HCT116 (cell line): ENCODE measurements around the gene TCERG1L. TPM values are rescaled to one million over a fixed set of nuclear protein-coding genes. Genes with fewer than 3 reads are reported as not detected.

Experiments used
- ATAC-seq: fragments of 200-7000 bp; cut with Tn5 transposase; 2 replicates; pipeline ENCODE4 v1.9.1; 2020; ENCODE audit warnings: mild to moderate bottlenecking, moderate library complexity
- BruUV-seq: library from RNA; stranded (reverse); fragments of 400-500 nt; replicated peaks from 2 replicates; lab custom pipeline; 2021; lab: Mats Ljungman, UMichigan
- CTCF ChIA-PET: fragments of 300-600 bp; sonication (Branson Sonifier 250); formaldehyde crosslinking; loops from one replicate; lab custom pipeline; 2021; ENCODE audit warnings: antibody characterized with exemption; lab: Charles Lee
- POLR2A ChIA-PET: fragments of 300-600, 350-600 bp; sonication (Branson Sonifier 250); formaldehyde crosslinking; loops from one replicate; lab custom pipeline; 2021; ENCODE audit warnings: antibody characterized with exemption; lab: Charles Lee
- RAD21 ChIA-PET, 2 experiments: fragments of 300-600 bp; sonication (Branson Sonifier 250); formaldehyde crosslinking; loops; one replicate each; lab custom pipeline; 2023; ENCODE audit warnings: low total read pairs in 2 of 2; ENCODE audit not compliant: uncharacterized antibody in 2 of 2, unreplicated experiment in 2 of 2, low non-redundant PET in 1 of 2; lab: Charles Lee
- DNase-seq: peaks from one replicate; pipeline ENCODE4 v3.0.0-alpha.2; 2010; ENCODE audit warnings: low read depth, low spot score
- H2AFZ ChIP-seq: fragments of 200-600 bp; shearing (Covaris generic), sonication (generic); 2 replicates; pipeline ENCODE4 v1.6.1; 2017; ENCODE audit warnings: low read depth, mixed run types, mixed read lengths, antibody characterized with exemption, low read length; ENCODE audit not compliant: poor library complexity, severe bottlenecking
- H3K27ac ChIP-seq: 2 replicates; pipeline ENCODE4 v1.5.1; 2012; ENCODE audit warnings: low read depth, low read length
- H3K27me3 ChIP-seq: fragments of 200-600 bp; sonication (generic); 2 replicates; pipeline ENCODE4 v1.6.1; 2016; ENCODE audit warnings: mixed run types, low read length, mixed read lengths; ENCODE audit not compliant: insufficient read depth
- H3K36me3 ChIP-seq, 2 experiments: fragments of 200-500 bp in 1 of 2; fragments of 200-600 bp in 1 of 2; sonication (Bioruptor generic) in 1 of 2; sonication (generic) in 1 of 2; 2 replicates each; pipeline versions ENCODE4 v1.5.1 to v1.6.1; 2014 to 2016; ENCODE audit warnings: low read length in 2 of 2, inconsistent platforms in 1 of 2, mixed read lengths in 1 of 2, mixed run types in 1 of 2; ENCODE audit not compliant: insufficient read depth in 2 of 2, control insufficient read depth in 1 of 2
- H3K4me1 ChIP-seq, 2 experiments: fragments of 200-600 bp in 1 of 2; sonication (generic) in 1 of 2; 2 replicates each; pipeline versions ENCODE4 v1.5.1 to v1.6.1; 2012 to 2017; ENCODE audit warnings: low read length in 2 of 2, inconsistent platforms in 1 of 2, mild to moderate bottlenecking in 1 of 2, mixed read lengths in 1 of 2, mixed run types in 1 of 2, moderate library complexity in 1 of 2; ENCODE audit not compliant: insufficient read depth in 2 of 2, control insufficient read depth in 1 of 2
- H3K4me2 ChIP-seq: fragments of 200-600 bp; sonication (generic); 2 replicates; pipeline ENCODE4 v1.6.1; 2017; ENCODE audit warnings: mixed run types, low read length, mixed read lengths
- H3K4me3 ChIP-seq, 2 experiments: fragments of 200-600 bp in 1 of 2; sonication (generic) in 1 of 2; replicated peaks in 1 of 2; 2 replicates each; pipeline ENCODE4 v1.5.1; 2011 to 2016; ENCODE audit warnings: low read length in 2 of 2, control low read depth in 1 of 2, low read depth in 1 of 2, mild to moderate bottlenecking in 1 of 2, mixed read lengths in 1 of 2, mixed run types in 1 of 2
- H3K79me2 ChIP-seq: fragments of 200-600 bp; sonication (generic); 2 replicates; pipeline ENCODE4 v1.6.1; 2017; ENCODE audit warnings: mild to moderate bottlenecking, mixed run types, low read length, moderate library complexity, mixed read lengths; ENCODE audit not compliant: insufficient read depth
- H3K9ac ChIP-seq: fragments of 200-600 bp; sonication (generic); 2 replicates; pipeline ENCODE4 v1.6.1; 2016; ENCODE audit warnings: low read length, mixed read lengths
- H3K9me2 ChIP-seq: fragments of 200-600 bp; sonication (generic), shearing (Covaris generic); 2 replicates; pipeline ENCODE4 v1.6.1; 2017; ENCODE audit warnings: mixed run types, mild to moderate bottlenecking, moderate library complexity; ENCODE audit not compliant: insufficient read depth
- H3K9me3 ChIP-seq, 2 experiments: fragments of 200-500 bp in 1 of 2; fragments of 200-600 bp in 1 of 2; sonication (Bioruptor generic) in 1 of 2; sonication (generic) in 1 of 2; 2 replicates each; pipeline ENCODE4 v1.6.1; 2014 to 2017; ENCODE audit warnings: low read length in 2 of 2, mixed read lengths in 2 of 2, inconsistent platforms in 1 of 2, low read depth in 1 of 2, mild to moderate bottlenecking in 1 of 2, mixed run types in 1 of 2, moderate library complexity in 1 of 2; ENCODE audit not compliant: control insufficient read depth in 1 of 2, insufficient read depth in 1 of 2
- H4K20me1 ChIP-seq: fragments of 200-600 bp; sonication (generic), shearing (Covaris generic); 2 replicates; pipeline ENCODE4 v1.6.1; 2017; ENCODE audit warnings: mixed run types, mild to moderate bottlenecking, moderate library complexity; ENCODE audit not compliant: insufficient read depth
- CEBPB ChIP-seq: IDR thresholded peaks from 2 replicates; pipeline ENCODE4 v1.6.1; 2012; ENCODE audit warnings: low read depth
- EGR1 ChIP-seq: IDR thresholded peaks from 2 replicates; pipeline ENCODE4 v1.6.1; 2012; ENCODE audit warnings: low read depth
- ELF1 ChIP-seq: IDR thresholded peaks from 2 replicates; pipeline ENCODE4 v1.6.1; 2012; ENCODE audit warnings: low read depth, borderline replicate concordance
- EZH2 ChIP-seq: fragments of 200-600 bp; sonication (generic); IDR thresholded peaks from 2 replicates; pipeline ENCODE4 v1.6.1; 2017; ENCODE audit warnings: antibody characterized with exemption, mixed run types
- EZH2phosphoT487 ChIP-seq: fragments of 200-600 bp; IDR thresholded peaks from 2 replicates; pipeline ENCODE4 v1.6.1; 2018; ENCODE audit warnings: antibody characterized with exemption, borderline replicate concordance
- FOSL1 ChIP-seq: IDR thresholded peaks from 2 replicates; pipeline ENCODE4 v1.6.1; 2012; ENCODE audit warnings: low read depth
- POLR2A ChIP-seq: IDR thresholded peaks from 2 replicates; pipeline ENCODE4 v1.7.0; 2011; ENCODE audit warnings: borderline replicate concordance; ENCODE audit not compliant: insufficient read depth, insufficient read length; ENCODE audit errors: extremely low read depth
- SIN3A ChIP-seq: IDR thresholded peaks from 2 replicates; pipeline ENCODE4 v1.6.1; 2012; ENCODE audit warnings: low read depth
- SRF ChIP-seq: IDR thresholded peaks from 2 replicates; pipeline ENCODE4 v1.6.1; 2012; ENCODE audit warnings: low read depth
- TCF7L2 ChIP-seq: IDR thresholded peaks from 2 replicates; pipeline ENCODE4 v1.7.0; 2011; ENCODE audit warnings: borderline replicate concordance, inconsistent platforms; ENCODE audit not compliant: insufficient read depth, insufficient read length; ENCODE audit errors: extremely low read depth
- YY1 ChIP-seq: IDR thresholded peaks from 2 replicates; pipeline ENCODE4 v1.6.1; 2011; ENCODE audit warnings: low read length, low read depth, moderate library complexity, mild to moderate bottlenecking; ENCODE audit not compliant: insufficient replicate concordance; ENCODE audit errors: extremely low read depth
- ZFX ChIP-seq: fragments of 450-650 bp; IDR thresholded peaks from 2 replicates; pipeline ENCODE4 v1.6.1; 2017
- ZNF274 ChIP-seq: fragments of 200-500 bp; sonication (Bioruptor generic); IDR thresholded peaks from 2 replicates; pipeline ENCODE4 v1.6.1; 2014; ENCODE audit warnings: mild to moderate bottlenecking, low read depth, low read length, inconsistent platforms
- intact Hi-C: fragments of 100-400 bp; cut with micrococcal nuclease; formaldehyde crosslinking; loops from 2 replicates; pipeline ENCODE4 v1.10.0; 2022
- total RNA-seq: library from RNA; stranded (reverse); gene quantifications from one replicate; pipeline ENCODE4 v1.2.1, GENCODE V29; 2021; ENCODE audit not compliant: unreplicated experiment
- TF ChIP-seq, protein P1 (sequence below): IDR thresholded peaks from 2 replicates; pipeline ENCODE4 v1.6.1; 2012
- TF ChIP-seq, protein P2 (sequence below): IDR thresholded peaks from 2 replicates; pipeline ENCODE4 v1.6.1; 2012; ENCODE audit warnings: low read depth

TCERG1L gene
- total RNA-seq, 1 experiment from 2014 or later = not detected

DNA sequence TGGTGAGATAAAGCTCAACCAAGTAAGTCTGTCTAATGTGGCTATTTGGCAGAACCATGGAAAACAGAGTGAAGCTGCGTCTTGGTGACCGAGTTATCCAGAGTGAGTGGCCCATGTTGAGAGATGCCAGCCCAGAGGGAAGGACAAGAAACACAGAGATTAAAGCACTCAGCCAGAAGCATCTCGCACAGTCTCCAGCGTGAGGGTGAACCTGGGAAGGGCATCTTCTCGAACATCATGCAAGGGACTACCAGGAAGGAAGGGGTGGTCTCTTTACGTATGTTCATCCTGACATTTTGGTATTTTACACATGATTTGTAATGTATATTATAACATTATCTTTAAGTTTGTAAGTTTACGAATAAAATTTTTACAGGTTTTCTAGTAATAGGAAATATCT, 146.4 kb downstream of the TCERG1L start:
- H3K9me2 ChIP-seq = no peaks in the 10 kb centered on the region
- H3K4me3 ChIP-seq = no peak overlapping the region
- H3K9me3 ChIP-seq = no peaks in the 10 kb centered on the region
- ChIA-PET RAD21 (no interaction called here), CTCF (no interaction called here), POLR2A (no interaction called here)
- no peak overlapping the region for H3K4me2 ChIP-seq
- no TSS peak for BruUV-seq
- ATAC-seq (no peak), DNase-seq (no peak)
- no peaks in the 10 kb centered on the region for H3K79me2 ChIP-seq
- TF ChIP-seq FOSL1 = no peak
- TF ChIP-seq ZNF274 = no peak
- no peak for TF ChIP-seq ZFX
- TF ChIP-seq, protein P1, sequence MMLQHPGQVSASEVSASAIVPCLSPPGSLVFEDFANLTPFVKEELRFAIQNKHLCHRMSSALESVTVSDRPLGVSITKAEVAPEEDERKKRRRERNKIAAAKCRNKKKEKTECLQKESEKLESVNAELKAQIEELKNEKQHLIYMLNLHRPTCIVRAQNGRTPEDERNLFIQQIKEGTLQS = no peak
- TF ChIP-seq, protein P2, sequence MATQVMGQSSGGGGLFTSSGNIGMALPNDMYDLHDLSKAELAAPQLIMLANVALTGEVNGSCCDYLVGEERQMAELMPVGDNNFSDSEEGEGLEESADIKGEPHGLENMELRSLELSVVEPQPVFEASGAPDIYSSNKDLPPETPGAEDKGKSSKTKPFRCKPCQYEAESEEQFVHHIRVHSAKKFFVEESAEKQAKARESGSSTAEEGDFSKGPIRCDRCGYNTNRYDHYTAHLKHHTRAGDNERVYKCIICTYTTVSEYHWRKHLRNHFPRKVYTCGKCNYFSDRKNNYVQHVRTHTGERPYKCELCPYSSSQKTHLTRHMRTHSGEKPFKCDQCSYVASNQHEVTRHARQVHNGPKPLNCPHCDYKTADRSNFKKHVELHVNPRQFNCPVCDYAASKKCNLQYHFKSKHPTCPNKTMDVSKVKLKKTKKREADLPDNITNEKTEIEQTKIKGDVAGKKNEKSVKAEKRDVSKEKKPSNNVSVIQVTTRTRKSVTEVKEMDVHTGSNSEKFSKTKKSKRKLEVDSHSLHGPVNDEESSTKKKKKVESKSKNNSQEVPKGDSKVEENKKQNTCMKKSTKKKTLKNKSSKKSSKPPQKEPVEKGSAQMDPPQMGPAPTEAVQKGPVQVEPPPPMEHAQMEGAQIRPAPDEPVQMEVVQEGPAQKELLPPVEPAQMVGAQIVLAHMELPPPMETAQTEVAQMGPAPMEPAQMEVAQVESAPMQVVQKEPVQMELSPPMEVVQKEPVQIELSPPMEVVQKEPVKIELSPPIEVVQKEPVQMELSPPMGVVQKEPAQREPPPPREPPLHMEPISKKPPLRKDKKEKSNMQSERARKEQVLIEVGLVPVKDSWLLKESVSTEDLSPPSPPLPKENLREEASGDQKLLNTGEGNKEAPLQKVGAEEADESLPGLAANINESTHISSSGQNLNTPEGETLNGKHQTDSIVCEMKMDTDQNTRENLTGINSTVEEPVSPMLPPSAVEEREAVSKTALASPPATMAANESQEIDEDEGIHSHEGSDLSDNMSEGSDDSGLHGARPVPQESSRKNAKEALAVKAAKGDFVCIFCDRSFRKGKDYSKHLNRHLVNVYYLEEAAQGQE = no peak
- no peak for TF ChIP-seq SIN3A
- no peak for TF ChIP-seq EGR1
- TF ChIP-seq CEBPB = no peak
- TF ChIP-seq TCF7L2 = no peak
- TF ChIP-seq POLR2A = no peak
- no peak for TF ChIP-seq YY1
- no peak for TF ChIP-seq ELF1
- TF ChIP-seq EZH2 = no peak
- TF ChIP-seq SRF = no peak
- TF ChIP-seq EZH2phosphoT487 = no peak
- H3K27ac ChIP-seq = no peak overlapping the region
- no peaks in the 10 kb centered on the region for H3K36me3 ChIP-seq
- no peak overlapping the region for H2AFZ ChIP-seq
- H4K20me1 ChIP-seq = no peaks in the 10 kb centered on the region
- no peaks in the 10 kb centered on the region for H3K4me1 ChIP-seq
- H3K9ac ChIP-seq = no peak overlapping the region
- no peaks in the 10 kb centered on the region for H3K27me3 ChIP-seq
- intact Hi-C loops = no loop called here
